GM23248 (cell line): ENCODE data around the gene LRFN4. TPM values are rescaled to one million over a fixed set of nuclear protein-coding genes. Genes with fewer than 3 reads are reported as not detected.

ENCODE experiments used
- DNase-seq: peaks from one replicate; pipeline ENCODE4 v3.0.0-alpha.2; 2015
- H2AFZ ChIP-seq: fragments of 200-600 bp; sonication (generic); 2 replicates; pipeline ENCODE4 v1.6.1; 2016; ENCODE audit warnings: antibody characterized with exemption
- H3F3A ChIP-seq: fragments of 200-600 bp; sonication (generic); 2 replicates; pipeline ENCODE4 v1.6.1; 2016; ENCODE audit warnings: mild to moderate bottlenecking, antibody characterized with exemption, mixed run types; ENCODE audit not compliant: insufficient read depth
- H3K27ac ChIP-seq: fragments of 200-600 bp; sonication (generic); 2 replicates; pipeline ENCODE4 v1.5.1; 2016; ENCODE audit warnings: mild to moderate bottlenecking
- H3K27me3 ChIP-seq: fragments of 200-600 bp; sonication (generic); replicated peaks from 2 replicates; pipeline ENCODE4 v1.6.1; 2016; ENCODE audit warnings: mild to moderate bottlenecking; ENCODE audit not compliant: insufficient read depth
- H3K36me3 ChIP-seq: fragments of 200-600 bp; sonication (generic); 2 replicates; pipeline ENCODE4 v1.6.1; 2016; ENCODE audit warnings: low read depth, mild to moderate bottlenecking
- H3K4me1 ChIP-seq: fragments of 200-600 bp; sonication (generic); 2 replicates; pipeline ENCODE4 v1.6.1; 2016; ENCODE audit warnings: mild to moderate bottlenecking; ENCODE audit not compliant: insufficient read depth
- H3K4me2 ChIP-seq: fragments of 200-600 bp; sonication (generic); one replicate; pipeline ENCODE4 v1.6.1; 2016; ENCODE audit warnings: mild to moderate bottlenecking; ENCODE audit not compliant: unreplicated experiment
- H3K4me3 ChIP-seq: fragments of 200-600 bp; sonication (generic); 2 replicates; pipeline ENCODE4 v1.5.1; 2016; ENCODE audit warnings: mild to moderate bottlenecking
- H3K79me2 ChIP-seq: fragments of 200-600 bp; sonication (generic); 2 replicates; pipeline ENCODE4 v1.6.1; 2016; ENCODE audit warnings: mild to moderate bottlenecking; ENCODE audit not compliant: insufficient read depth
- H3K9ac ChIP-seq: fragments of 200-600 bp; sonication (generic); 2 replicates; pipeline ENCODE4 v1.6.1; 2016; ENCODE audit warnings: mild to moderate bottlenecking
- H3K9me2 ChIP-seq: fragments of 200-600 bp; sonication (generic); 2 replicates; pipeline ENCODE4 v1.6.1; 2016; ENCODE audit warnings: mixed run types, mild to moderate bottlenecking, moderate library complexity; ENCODE audit not compliant: insufficient read depth
- H3K9me3 ChIP-seq: fragments of 200-600 bp; sonication (generic); one replicate; pipeline ENCODE4 v1.6.1; 2017; ENCODE audit warnings: low read depth
- H4K20me1 ChIP-seq: fragments of 200-600 bp; sonication (generic); 2 replicates; pipeline ENCODE4 v1.6.0; 2016; ENCODE audit not compliant: insufficient read depth
- EZH2 ChIP-seq: fragments of 200-600 bp; sonication (generic); IDR thresholded peaks from 2 replicates; pipeline ENCODE4 v1.6.1; 2018; ENCODE audit warnings: antibody characterized with exemption, mild to moderate bottlenecking; ENCODE audit not compliant: insufficient read depth, poor library complexity, severe bottlenecking
- EZH2phosphoT487 ChIP-seq: fragments of 200-600 bp; sonication (generic); IDR thresholded peaks from 2 replicates; pipeline ENCODE4 v1.6.1; 2018; ENCODE audit warnings: antibody characterized with exemption, moderate library complexity, mild to moderate bottlenecking, low read depth; ENCODE audit not compliant: insufficient read depth
- WGBS, 2 experiments: methylation state at CpG; one replicate each; pipeline ENCODE4 v1.1.6; 2015 to 2017; ENCODE audit warnings: low lambda C conversion rate in 2 of 2, low coverage in 1 of 2; ENCODE audit errors: missing lambda C conversion rate in 2 of 2; 5-methylcytosine and 5-hydroxymethylcytosine counted together
- in situ Hi-C: fragments of 300-500 bp; cut with MboI; formaldehyde crosslinking; loops from 2 replicates; pipeline ENCODE4 v1.15.0; 2020
- polyA plus RNA-seq: library from polyadenylated mRNA; unstranded; fragments of >200 nt; fragmentation: Nextera tagmentation; extraction: Ambion mirVana; gene quantifications from 2 replicates; pipeline ENCODE4 v1.2.1, GENCODE V29; 2016
- total RNA-seq: library from RNA; depleted of rRNA; stranded (reverse); fragments of >200 nt; shearing (Covaris generic); gene quantifications from 2 replicates; pipeline ENCODE4 v1.2.3, GENCODE V29; 2014

LRFN4 gene
- total and polyA plus RNA-seq, 2 experiments from 2014 or later, result 5.4 to 42.2 TPM

- no peaks in the 10 kb centered on the region for H3K27me3 ChIP-seq
- 95 to 100% methylated on average over 4 of the region's 4 CpGs for WGBS, 2 experiments
- no peak overlapping the region for H2AFZ ChIP-seq
- no peaks in the 10 kb centered on the region for H3K36me3 ChIP-seq
- H3F3A ChIP-seq, result no peaks in the 10 kb centered on the region
- TF ChIP-seq EZH2 (no peak), EZH2phosphoT487 (no peak)
- no peaks in the 10 kb centered on the region for H3K9me3 ChIP-seq
- H3K4me2 ChIP-seq, result no peak overlapping the region
- no peaks in the 10 kb centered on the region for H3K4me1 ChIP-seq
- H3K79me2 ChIP-seq, result no peaks in the 10 kb centered on the region
- in situ Hi-C loops, result no loop called here
- no peak overlapping the region for H3K4me3 ChIP-seq
- H3K27ac ChIP-seq, result no peak overlapping the region
- H3K9ac ChIP-seq, result no peak overlapping the region
- no peaks in the 10 kb centered on the region for H3K9me2 ChIP-seq
- H4K20me1 ChIP-seq, result no peaks in the 10 kb centered on the region
- no peak for DNase-seq
These were observed 48.8 kb downstream of the LRFN4 start for GRCh38 chr11:66905631-66906030.

DNA sequence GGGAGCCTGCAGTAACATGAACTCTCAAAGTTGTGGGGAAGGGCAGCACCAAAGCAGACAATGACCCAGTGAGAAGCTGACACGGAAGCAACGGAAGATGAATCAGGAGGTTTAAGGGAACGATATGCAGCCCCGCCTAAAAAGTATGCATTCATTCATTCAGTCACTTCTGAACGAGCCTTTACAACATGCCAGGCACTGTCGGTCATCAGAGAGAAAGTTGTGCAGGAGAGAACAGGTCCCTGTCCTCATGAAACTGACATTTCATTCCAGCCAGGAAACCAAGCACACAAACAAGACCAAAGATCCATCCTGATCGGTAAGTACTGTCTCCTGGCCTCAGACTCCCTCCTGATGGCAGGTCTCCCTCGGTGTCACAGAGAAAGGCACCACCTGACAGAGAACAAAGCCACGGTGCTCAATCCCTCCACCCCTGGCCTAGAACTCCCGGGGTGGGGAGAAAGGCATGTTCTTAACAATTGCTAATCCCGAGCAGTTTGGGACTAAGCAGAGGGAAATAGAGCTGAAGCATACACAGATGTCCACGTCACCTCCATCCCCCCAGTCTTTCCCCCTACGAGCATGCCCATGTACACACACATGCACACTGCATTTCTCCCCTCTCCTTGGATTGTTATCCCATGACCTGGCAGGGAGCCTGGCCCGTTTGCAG lies 49.3 kb downstream of the LRFN4 start:
- no peaks in the 10 kb centered on the region for H3K27me3 ChIP-seq
- H3K27ac ChIP-seq, result no peak overlapping the region
- no peaks in the 10 kb centered on the region for H3K9me3 ChIP-seq
- no peaks in the 10 kb centered on the region for H4K20me1 ChIP-seq
- in situ Hi-C loops, result no loop called here
- DNase-seq, result peak; percentile 26
- H3K4me3 ChIP-seq, result no peak overlapping the region
- no peaks in the 10 kb centered on the region for H3F3A ChIP-seq
- no peak for TF ChIP-seq EZH2phosphoT487
- no peak for TF ChIP-seq EZH2
- WGBS, 2 experiments, result 51 to 54% methylated on average over 12 to 14 of the region's 14 CpGs
- H3K4me2 ChIP-seq, result no peak overlapping the region
- no peak overlapping the region for H2AFZ ChIP-seq
- no peaks in the 10 kb centered on the region for H3K79me2 ChIP-seq
- H3K9me2 ChIP-seq, result no peaks in the 10 kb centered on the region
- no peaks in the 10 kb centered on the region for H3K36me3 ChIP-seq
- H3K4me1 ChIP-seq, result no peaks in the 10 kb centered on the region
- no peak overlapping the region for H3K9ac ChIP-seq

DNA sequence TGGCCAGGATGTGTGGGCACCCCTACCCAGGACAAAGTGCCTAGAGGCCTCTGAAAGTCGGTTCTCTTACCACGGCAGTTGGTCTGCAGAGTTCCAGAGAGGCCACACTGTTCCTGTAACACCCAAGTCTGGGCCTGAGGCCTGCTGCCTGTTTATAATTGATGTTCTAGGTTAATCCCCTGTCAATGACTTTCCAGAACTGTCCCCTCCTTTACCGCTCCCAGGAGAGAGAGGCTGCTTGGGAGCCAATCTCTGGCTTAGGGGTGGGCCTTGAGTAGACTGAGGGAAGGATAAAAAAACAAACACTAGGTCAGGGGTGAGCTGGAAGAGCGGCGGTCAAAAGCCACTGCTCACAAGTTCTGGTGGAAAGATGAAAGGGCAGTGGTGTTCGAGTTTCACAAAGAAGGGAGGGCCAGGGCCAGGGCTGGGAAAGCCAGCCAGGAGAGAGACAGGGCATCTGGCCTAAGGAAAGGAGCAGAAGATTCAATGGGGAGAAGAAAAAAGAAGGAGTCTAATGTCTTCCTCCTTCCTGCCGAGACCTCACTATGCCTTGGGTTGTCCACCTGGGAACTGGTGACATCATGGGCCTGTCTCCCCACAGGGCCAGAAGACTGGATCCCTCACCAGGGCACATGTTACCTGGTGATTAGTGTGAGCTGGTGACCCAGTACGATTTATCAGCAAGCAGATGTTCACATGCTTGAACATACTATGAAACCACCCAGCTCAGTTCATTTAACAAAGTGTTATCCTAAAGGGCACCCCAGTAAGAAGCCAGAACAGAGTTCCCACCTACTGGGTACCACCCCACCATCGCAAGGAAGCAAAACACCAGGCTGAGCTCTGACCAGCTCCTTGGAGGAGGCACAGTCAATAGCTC lies 51.1 kb downstream of the LRFN4 start:
- DNase-seq, result no peak
- H3K4me1 ChIP-seq, result no peaks in the 10 kb centered on the region
- no peak overlapping the region for H3K4me3 ChIP-seq
- no peak overlapping the region for H3K9ac ChIP-seq
- H3K9me3 ChIP-seq, result no peaks in the 10 kb centered on the region
- no peak overlapping the region for H3K4me2 ChIP-seq
- no peak overlapping the region for H2AFZ ChIP-seq
- no peaks in the 10 kb centered on the region for H3K9me2 ChIP-seq
- in situ Hi-C loops, result no loop called here
- no peaks in the 10 kb centered on the region for H3K36me3 ChIP-seq
- H3K79me2 ChIP-seq, result no peaks in the 10 kb centered on the region
- H3F3A ChIP-seq, result no peaks in the 10 kb centered on the region
- no peak for TF ChIP-seq EZH2phosphoT487
- no peak for TF ChIP-seq EZH2
- H3K27me3 ChIP-seq, result no peaks in the 10 kb centered on the region
- WGBS, 2 experiments, result 91 to 93% methylated on average over 9 of the region's 9 CpGs
- H4K20me1 ChIP-seq, result no peaks in the 10 kb centered on the region
- no peak overlapping the region for H3K27ac ChIP-seq

DNA sequence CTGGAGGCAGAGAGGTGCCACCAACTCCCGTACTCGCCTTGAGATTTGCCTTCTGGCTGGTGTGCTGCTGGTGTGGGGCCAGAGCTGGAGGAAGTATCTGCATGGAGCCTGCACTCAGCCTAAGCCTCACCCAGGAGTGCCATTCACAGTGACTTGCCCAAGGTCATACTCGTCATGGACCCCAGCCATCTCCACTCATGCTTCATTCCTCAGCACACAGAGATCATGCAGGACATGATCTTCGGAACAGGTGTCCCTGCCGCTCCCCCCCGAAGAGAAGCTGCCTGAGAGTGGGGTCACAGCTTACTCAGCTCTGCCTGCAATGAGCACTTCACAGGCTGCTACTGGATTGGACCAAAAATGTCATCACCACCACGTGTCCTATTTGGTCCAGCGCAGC lies 52.3 kb downstream of the LRFN4 start:
- Histone ChIP-seq H3K27me3 (no peaks in the 10 kb centered on the region), H2AFZ (no peak overlapping the region), H3K9me2 (no peaks in the 10 kb centered on the region), H3K9me3 (no peaks in the 10 kb centered on the region), H3K79me2 (no peaks in the 10 kb centered on the region), H3K4me1 (no peaks in the 10 kb centered on the region), H3K4me2 (no peak overlapping the region), H3F3A (no peaks in the 10 kb centered on the region), H3K9ac (no peak overlapping the region), H3K27ac (no peak overlapping the region), H3K4me3 (no peak overlapping the region), H4K20me1 (no peaks in the 10 kb centered on the region), H3K36me3 (no peaks in the 10 kb centered on the region)
- in situ Hi-C loops, result no loop called here
- no peak for TF ChIP-seq EZH2
- no peak for TF ChIP-seq EZH2phosphoT487
- WGBS, 2 experiments, result 88 to 89% methylated on average over 7 to 8 of the region's 8 CpGs
- no peak for DNase-seq
